HepG2 (cell line): Measurements from ENCODE around the gene AP5B1. TPM values are rescaled to one million over a fixed set of nuclear protein-coding genes. Genes with fewer than 3 reads are reported as not detected.

Source experiments
- ATAC-seq: fragments of 200-7000 bp; cut with Tn5 transposase; 3 replicates; pipeline ENCODE4 v1.9.1; 2020; ENCODE audit warnings: mild to moderate bottlenecking, moderate library complexity
- BruUV-seq: library from RNA; stranded (reverse); fragments of 400-500 nt; replicated peaks from 2 replicates; lab custom pipeline; 2021; lab: Mats Ljungman, UMichigan
- CTCF ChIA-PET: fragments of 300-600 bp; formaldehyde crosslinking; extraction: SDS; loops from one replicate; lab custom pipeline; 2021; ENCODE audit warnings: low total read pairs, inconsistent platforms, low intra/inter-chr PET ratio; lab: Yijun Ruan, JAX
- POLR2A ChIA-PET: fragments of 350-600 bp; sonication (Branson Sonifier 250); formaldehyde crosslinking; loops from one replicate; lab custom pipeline; 2020; ENCODE audit warnings: antibody characterized with exemption, inconsistent platforms; lab: Yijun Ruan, JAX
- DNase-seq: peaks from one replicate; pipeline ENCODE4 v3.0.0-alpha.2; 2015; ENCODE audit warnings: low spot score
- FAIRE-seq: peaks from 3 replicates; lab custom pipeline; 2011; peaks lifted over from hg19 to GRCh38; lab: Jason Lieb, UNC
- H2AFZ ChIP-seq: one replicate; pipeline ENCODE4 v1.6.1; 2011; ENCODE audit warnings: low read length, inconsistent platforms
- H3K27ac ChIP-seq: fragments of 300-600 bp; 3 replicates; pipeline ENCODE4 v1.8.0; 2011; ENCODE audit warnings: mixed run types, mild to moderate bottlenecking, mixed read lengths, low read length, inconsistent platforms; ENCODE audit not compliant: insufficient read depth; ENCODE audit errors: extremely low read length
- H3K27me3 ChIP-seq, 2 experiments: fragments of 200-600 bp in 1 of 2; 2 replicates in 1 of 2; 3 replicates in 1 of 2; pipeline versions ENCODE4 v1.6.0 to v1.8.0; 2011; ENCODE audit warnings: low read length in 2 of 2, mild to moderate bottlenecking in 2 of 2, moderate library complexity in 2 of 2, inconsistent platforms in 1 of 2; ENCODE audit not compliant: insufficient read depth in 2 of 2, control insufficient read depth in 1 of 2
- H3K36me3 ChIP-seq, 2 experiments: fragments of 200-600 bp in 1 of 2; replicated peaks in 1 of 2; 2 replicates in 1 of 2; 3 replicates in 1 of 2; pipeline versions ENCODE4 v1.5.1 to v1.8.0; 2011; ENCODE audit warnings: low read length in 2 of 2, inconsistent platforms in 1 of 2; ENCODE audit not compliant: insufficient read depth in 2 of 2, control insufficient read depth in 1 of 2
- H3K4me1 ChIP-seq: 2 replicates; pipeline ENCODE4 v1.5.1; 2012; ENCODE audit warnings: low read length, inconsistent platforms; ENCODE audit not compliant: insufficient read depth
- H3K4me2 ChIP-seq: 2 replicates; pipeline ENCODE4 v1.6.0; 2011; ENCODE audit warnings: low read depth, low read length, inconsistent platforms
- H3K4me3 ChIP-seq, 3 experiments: fragments of 200-600 bp in 1 of 3; sonication (generic), shearing (Covaris generic) in 1 of 3; replicated peaks in 1 of 3; 2 replicates each; pipeline ENCODE4 v1.5.1; 2011 to 2016; ENCODE audit warnings: low read length in 3 of 3, inconsistent platforms in 2 of 3, low read depth in 2 of 3, mild to moderate bottlenecking in 2 of 3, control low read depth in 1 of 3, mixed read lengths in 1 of 3; ENCODE audit not compliant: insufficient read depth in 1 of 3
- H3K79me2 ChIP-seq: one replicate; pipeline ENCODE4 v1.6.1; 2011; ENCODE audit warnings: low read length, inconsistent platforms; ENCODE audit not compliant: insufficient read depth
- H3K9ac ChIP-seq: 2 replicates; pipeline ENCODE4 v1.6.0; 2011; ENCODE audit warnings: mild to moderate bottlenecking, low read depth, low read length, inconsistent platforms; ENCODE audit not compliant: insufficient read depth
- H3K9me3 ChIP-seq: 2 replicates; pipeline ENCODE4 v1.5.1; 2012; ENCODE audit warnings: mild to moderate bottlenecking, low read length
- H4K20me1 ChIP-seq: 2 replicates; pipeline ENCODE4 v1.6.0; 2011; ENCODE audit warnings: inconsistent platforms, mild to moderate bottlenecking, low read length, moderate library complexity; ENCODE audit not compliant: insufficient read depth
- ARID5B ChIP-seq: IDR thresholded peaks from 2 replicates; pipeline ENCODE4 v1.4.0; 2020; ENCODE audit warnings: mild to moderate bottlenecking, missing genetic modification reagents
- DMAP1 ChIP-seq: IDR thresholded peaks from 2 replicates; pipeline ENCODE4 v1.6.1; 2016
- FOXO1 ChIP-seq: sonication (generic); formaldehyde crosslinking; IDR thresholded peaks from 2 replicates; pipeline ENCODE4 v1.4.0; 2020; ENCODE audit warnings: missing genetic modification reagents
- GATA4 ChIP-seq: sonication (generic); IDR thresholded peaks from 2 replicates; pipeline ENCODE4 v1.6.1; 2016; ENCODE audit warnings: antibody characterized with exemption, low read depth, borderline replicate concordance
- KDM1A ChIP-seq: IDR thresholded peaks from 2 replicates; pipeline ENCODE4 v1.6.1; 2016; ENCODE audit warnings: missing compliant biosample characterization
- MEIS1 ChIP-seq: sonication (generic); formaldehyde crosslinking; IDR thresholded peaks from 2 replicates; pipeline ENCODE4 v1.9.0; 2021; ENCODE audit warnings: mild to moderate bottlenecking, missing genetic modification reagents, moderate library complexity, borderline replicate concordance
- MEIS2 ChIP-seq: sonication (generic); formaldehyde crosslinking; IDR thresholded peaks from 2 replicates; pipeline ENCODE4 v1.9.0; 2021; ENCODE audit warnings: mild to moderate bottlenecking, missing genetic modification reagents
- NFYB ChIP-seq: sonication (generic); formaldehyde crosslinking; IDR thresholded peaks from 2 replicates; pipeline ENCODE4 v1.4.0; 2020; ENCODE audit warnings: missing genetic modification reagents
- SMAD1 ChIP-seq: sonication (generic); formaldehyde crosslinking; IDR thresholded peaks from 2 replicates; pipeline ENCODE4 v1.4.0; 2020; ENCODE audit warnings: missing genetic modification reagents, low read depth, mild to moderate bottlenecking, borderline replicate concordance
- SMARCC2 ChIP-seq: fragments of 450-650 bp; IDR thresholded peaks from 2 replicates; pipeline ENCODE4 v1.6.1; 2017; ENCODE audit warnings: antibody characterized with exemption, mild to moderate bottlenecking
- TGIF2 ChIP-seq: IDR thresholded peaks from 2 replicates; pipeline ENCODE4 v1.6.1; 2016; ENCODE audit warnings: control low read depth, missing compliant biosample characterization
- ZNF20 ChIP-seq: sonication (generic); formaldehyde crosslinking; IDR thresholded peaks from 2 replicates; pipeline ENCODE4 v1.4.0; 2020; ENCODE audit warnings: mild to moderate bottlenecking, moderate library complexity, missing genetic modification reagents
- ZNF556 ChIP-seq: sonication (generic); formaldehyde crosslinking; IDR thresholded peaks from 2 replicates; pipeline ENCODE4 v1.4.0; 2020; ENCODE audit warnings: mild to moderate bottlenecking, missing genetic modification reagents, borderline replicate concordance
- WGBS: methylation state at CpG from one replicate; pipeline ENCODE4 v1.1.6; 2017; ENCODE audit warnings: low lambda C conversion rate; 5-methylcytosine and 5-hydroxymethylcytosine counted together
- in situ Hi-C: cut with HindIII; loops from 2 replicates; pipeline ENCODE4 v1.10.0; 2017; ENCODE audit warnings: low pct_unique_long_range_greater_than_20kb; ENCODE audit not compliant: extremely low pct_ligation_motif_present
- intact Hi-C: fragments of 100-400 bp; cut with micrococcal nuclease; formaldehyde crosslinking; loops from one replicate; pipeline ENCODE4 v1.10.0; 2022; ENCODE audit not compliant: unreplicated experiment
- polyA plus RNA-seq, 8 experiments: library from polyadenylated mRNA; depleted of rRNA in 3 of 8; stranded (reverse) in 7 of 8; unstranded in 1 of 8; fragments of >200 nt; fragmentation: Illumina TruSeq in 4 of 8; extraction: Trizol in 4 of 8; gene quantifications; 2 replicates each; pipeline versions ENCODE4 v1.2.1 to v1.2.3, GENCODE V29; 2011 to 2016; ENCODE audit warnings: low read depth in 4 of 8, missing spikeins in 1 of 8, mixed read lengths in 1 of 8; ENCODE audit not compliant: insufficient read depth in 1 of 8
- total RNA-seq, 5 experiments: library from RNA; depleted of rRNA; stranded (reverse); fragments of >200 nt; fragmentation: Illumina TruSeq; extraction: Trizol; gene quantifications; 2 replicates each; pipeline ENCODE4 v1.2.3, GENCODE V29; 2016; ENCODE audit warnings: low read depth in 1 of 5
- TF ChIP-seq, protein P1 (sequence below): sonication (generic); formaldehyde crosslinking; IDR thresholded peaks from 2 replicates; pipeline ENCODE4 v1.8.0; 2022; ENCODE audit warnings: mild to moderate bottlenecking, missing genetic modification reagents
- TF ChIP-seq, protein P2 (sequence below): sonication (generic); formaldehyde crosslinking; IDR thresholded peaks from 2 replicates; pipeline ENCODE4 v1.4.0; 2020; ENCODE audit warnings: missing genetic modification reagents
- TF ChIP-seq, protein P3 (sequence below): sonication (generic); formaldehyde crosslinking; IDR thresholded peaks from 2 replicates; pipeline ENCODE4 v1.4.0; 2020; ENCODE audit warnings: missing genetic modification reagents

Gene AP5B1
- total and polyA plus RNA-seq, 2 of the 13 experiments (the other 11 are each of a cell fraction or from before 2014, with no cell fraction given) = 1.7 to 4.4 TPM

DNA sequence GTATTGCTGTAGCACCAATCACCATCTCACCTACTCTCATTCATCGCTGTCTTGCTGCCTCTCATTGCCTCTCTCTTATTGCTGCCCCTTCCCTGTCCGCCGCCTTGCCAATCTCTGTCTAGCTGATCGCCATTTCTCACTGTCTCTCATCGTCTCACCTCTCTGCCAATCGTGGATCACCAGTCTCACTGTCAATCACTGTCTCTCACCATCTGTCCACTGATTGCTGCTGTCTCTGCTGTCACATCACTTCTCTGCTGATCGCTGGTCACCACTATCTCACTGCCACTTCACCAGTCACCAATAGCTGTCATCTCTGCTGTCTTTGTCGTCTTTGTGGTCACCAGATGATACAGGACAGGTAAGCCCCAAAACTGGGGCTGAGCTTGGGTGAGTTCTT is 39.6 kb downstream of the AP5B1 start:
- no peak overlapping the region for H3K27ac ChIP-seq
- H3K9ac ChIP-seq = no peak overlapping the region
- WGBS = 36% methylated on average over 8 of the region's 8 CpGs
- in situ Hi-C loops = loop anchor here (5.0 kb wide), 1 partner anchor 76 kb away; no protein-coding TSS in a partner anchor
- CTCF ChIA-PET = no interaction called here
- BruUV-seq = no TSS peak
- H3K4me2 ChIP-seq = no peak overlapping the region
- no peak overlapping the region for H3K4me3 ChIP-seq
- no peaks in the 10 kb centered on the region for H3K27me3 ChIP-seq
- POLR2A ChIA-PET = no interaction called here
- FAIRE-seq (no peak), DNase-seq (no peak), ATAC-seq (no peak)
- no peaks in the 10 kb centered on the region for H3K79me2 ChIP-seq
- intact Hi-C loops = no loop called here
- H3K4me1 ChIP-seq = peaks cover 8% of the 10 kb centered on the region
- H2AFZ ChIP-seq = no peak overlapping the region
- no peaks in the 10 kb centered on the region for H4K20me1 ChIP-seq
- H3K9me3 ChIP-seq = peaks cover 10% of the 10 kb centered on the region
- H3K36me3 ChIP-seq = no peaks in the 10 kb centered on the region
- TF ChIP-seq SMAD1 (no peak), DMAP1 (CRISPR knock-in tag) (no peak), SMARCC2 (no peak), FOXO1 (CRISPR knock-in tag) (no peak), GATA4 (no peak), ZNF556 (CRISPR knock-in tag) (no peak), ZNF20 (CRISPR knock-in tag) (no peak), NFYB (no peak), MEIS1 (CRISPR knock-in tag) (no peak), ARID5B (CRISPR knock-in tag) (no peak), TGIF2 (CRISPR knock-in tag) (no peak), MEIS2 (CRISPR knock-in tag) (no peak), KDM1A (CRISPR knock-in tag) (no peak)
- TF ChIP-seq, protein P1, sequence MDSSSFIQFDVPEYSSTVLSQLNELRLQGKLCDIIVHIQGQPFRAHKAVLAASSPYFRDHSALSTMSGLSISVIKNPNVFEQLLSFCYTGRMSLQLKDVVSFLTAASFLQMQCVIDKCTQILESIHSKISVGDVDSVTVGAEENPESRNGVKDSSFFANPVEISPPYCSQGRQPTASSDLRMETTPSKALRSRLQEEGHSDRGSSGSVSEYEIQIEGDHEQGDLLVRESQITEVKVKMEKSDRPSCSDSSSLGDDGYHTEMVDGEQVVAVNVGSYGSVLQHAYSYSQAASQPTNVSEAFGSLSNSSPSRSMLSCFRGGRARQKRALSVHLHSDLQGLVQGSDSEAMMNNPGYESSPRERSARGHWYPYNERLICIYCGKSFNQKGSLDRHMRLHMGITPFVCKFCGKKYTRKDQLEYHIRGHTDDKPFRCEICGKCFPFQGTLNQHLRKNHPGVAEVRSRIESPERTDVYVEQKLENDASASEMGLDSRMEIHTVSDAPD = no peak
- TF ChIP-seq, protein P2, sequence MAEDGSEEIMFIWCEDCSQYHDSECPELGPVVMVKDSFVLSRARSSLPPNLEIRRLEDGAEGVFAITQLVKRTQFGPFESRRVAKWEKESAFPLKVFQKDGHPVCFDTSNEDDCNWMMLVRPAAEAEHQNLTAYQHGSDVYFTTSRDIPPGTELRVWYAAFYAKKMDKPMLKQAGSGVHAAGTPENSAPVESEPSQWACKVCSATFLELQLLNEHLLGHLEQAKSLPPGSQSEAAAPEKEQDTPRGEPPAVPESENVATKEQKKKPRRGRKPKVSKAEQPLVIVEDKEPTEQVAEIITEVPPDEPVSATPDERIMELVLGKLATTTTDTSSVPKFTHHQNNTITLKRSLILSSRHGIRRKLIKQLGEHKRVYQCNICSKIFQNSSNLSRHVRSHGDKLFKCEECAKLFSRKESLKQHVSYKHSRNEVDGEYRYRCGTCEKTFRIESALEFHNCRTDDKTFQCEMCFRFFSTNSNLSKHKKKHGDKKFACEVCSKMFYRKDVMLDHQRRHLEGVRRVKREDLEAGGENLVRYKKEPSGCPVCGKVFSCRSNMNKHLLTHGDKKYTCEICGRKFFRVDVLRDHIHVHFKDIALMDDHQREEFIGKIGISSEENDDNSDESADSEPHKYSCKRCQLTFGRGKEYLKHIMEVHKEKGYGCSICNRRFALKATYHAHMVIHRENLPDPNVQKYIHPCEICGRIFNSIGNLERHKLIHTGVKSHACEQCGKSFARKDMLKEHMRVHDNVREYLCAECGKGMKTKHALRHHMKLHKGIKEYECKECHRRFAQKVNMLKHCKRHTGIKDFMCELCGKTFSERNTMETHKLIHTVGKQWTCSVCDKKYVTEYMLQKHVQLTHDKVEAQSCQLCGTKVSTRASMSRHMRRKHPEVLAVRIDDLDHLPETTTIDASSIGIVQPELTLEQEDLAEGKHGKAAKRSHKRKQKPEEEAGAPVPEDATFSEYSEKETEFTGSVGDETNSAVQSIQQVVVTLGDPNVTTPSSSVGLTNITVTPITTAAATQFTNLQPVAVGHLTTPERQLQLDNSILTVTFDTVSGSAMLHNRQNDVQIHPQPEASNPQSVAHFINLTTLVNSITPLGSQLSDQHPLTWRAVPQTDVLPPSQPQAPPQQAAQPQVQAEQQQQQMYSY (CRISPR knock-in tag) = no peak
- TF ChIP-seq, protein P3, sequence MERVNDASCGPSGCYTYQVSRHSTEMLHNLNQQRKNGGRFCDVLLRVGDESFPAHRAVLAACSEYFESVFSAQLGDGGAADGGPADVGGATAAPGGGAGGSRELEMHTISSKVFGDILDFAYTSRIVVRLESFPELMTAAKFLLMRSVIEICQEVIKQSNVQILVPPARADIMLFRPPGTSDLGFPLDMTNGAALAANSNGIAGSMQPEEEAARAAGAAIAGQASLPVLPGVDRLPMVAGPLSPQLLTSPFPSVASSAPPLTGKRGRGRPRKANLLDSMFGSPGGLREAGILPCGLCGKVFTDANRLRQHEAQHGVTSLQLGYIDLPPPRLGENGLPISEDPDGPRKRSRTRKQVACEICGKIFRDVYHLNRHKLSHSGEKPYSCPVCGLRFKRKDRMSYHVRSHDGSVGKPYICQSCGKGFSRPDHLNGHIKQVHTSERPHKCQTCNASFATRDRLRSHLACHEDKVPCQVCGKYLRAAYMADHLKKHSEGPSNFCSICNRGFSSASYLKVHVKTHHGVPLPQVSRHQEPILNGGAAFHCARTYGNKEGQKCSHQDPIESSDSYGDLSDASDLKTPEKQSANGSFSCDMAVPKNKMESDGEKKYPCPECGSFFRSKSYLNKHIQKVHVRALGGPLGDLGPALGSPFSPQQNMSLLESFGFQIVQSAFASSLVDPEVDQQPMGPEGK (CRISPR knock-in tag) = no peak
